Cardiac muscle cell (in vitro differentiated cells and primary cell): Measurements from ENCODE around the gene EPHB2. TPM values are rescaled to one million over a fixed set of nuclear protein-coding genes. Genes with fewer than 3 reads are reported as not detected.

ENCODE experiments used
- DNase-seq, 2 donors: peaks; one replicate each; pipeline versions ENCODE4 v3.0.0 to v3.0.0-alpha.2; 2010 to 2017; ENCODE audit warnings: low read depth in 1 of 2, low spot score in 1 of 2
- H3K27ac ChIP-seq: fragments of 200-600 bp; sonication (generic); 2 replicates; pipeline ENCODE4 v1.5.1; 2016
- H3K27me3 ChIP-seq: fragments of 200-600 bp; sonication (generic); 2 replicates; pipeline ENCODE4 v1.6.0; 2016; ENCODE audit warnings: control low read depth
- H3K36me3 ChIP-seq: fragments of 200-600 bp; sonication (generic); 2 replicates; pipeline ENCODE4 v1.5.1; 2016; ENCODE audit warnings: control low read depth
- H3K4me1 ChIP-seq: fragments of 200-600 bp; sonication (generic); 2 replicates; pipeline ENCODE4 v1.8.1; 2017; ENCODE audit warnings: low read depth, mild to moderate bottlenecking, mixed run types
- H3K4me3 ChIP-seq: fragments of 200-600 bp; sonication (generic); 2 replicates; pipeline ENCODE4 v1.5.1; 2016; ENCODE audit warnings: mild to moderate bottlenecking
- H3K9me3 ChIP-seq: fragments of 200-600 bp; sonication (generic); 2 replicates; pipeline ENCODE4 v1.5.1; 2017; ENCODE audit warnings: low read depth, mild to moderate bottlenecking, control low read depth
- polyA plus RNA-seq: library from polyadenylated mRNA; unstranded; fragments of >200 nt; fragmentation: Nextera tagmentation; extraction: Ambion mirVana; gene quantifications from 2 replicates; pipeline ENCODE4 v1.2.1, GENCODE V29; 2016
- total RNA-seq: library from RNA; depleted of rRNA; stranded (reverse); fragments of >200 nt; gene quantifications from 2 replicates; pipeline ENCODE4 v1.2.3, GENCODE V29; 2016
- TF ChIP-seq, protein P1 (sequence below): IDR thresholded peaks from 2 replicates; pipeline ENCODE4 v1.5.1; 2012; ENCODE audit warnings: low read depth, mild to moderate bottlenecking, low read length

The EPHB2 gene
- total and polyA plus RNA-seq, 2 experiments from 2014 or later = 38.8 to 96.3 TPM

DNA sequence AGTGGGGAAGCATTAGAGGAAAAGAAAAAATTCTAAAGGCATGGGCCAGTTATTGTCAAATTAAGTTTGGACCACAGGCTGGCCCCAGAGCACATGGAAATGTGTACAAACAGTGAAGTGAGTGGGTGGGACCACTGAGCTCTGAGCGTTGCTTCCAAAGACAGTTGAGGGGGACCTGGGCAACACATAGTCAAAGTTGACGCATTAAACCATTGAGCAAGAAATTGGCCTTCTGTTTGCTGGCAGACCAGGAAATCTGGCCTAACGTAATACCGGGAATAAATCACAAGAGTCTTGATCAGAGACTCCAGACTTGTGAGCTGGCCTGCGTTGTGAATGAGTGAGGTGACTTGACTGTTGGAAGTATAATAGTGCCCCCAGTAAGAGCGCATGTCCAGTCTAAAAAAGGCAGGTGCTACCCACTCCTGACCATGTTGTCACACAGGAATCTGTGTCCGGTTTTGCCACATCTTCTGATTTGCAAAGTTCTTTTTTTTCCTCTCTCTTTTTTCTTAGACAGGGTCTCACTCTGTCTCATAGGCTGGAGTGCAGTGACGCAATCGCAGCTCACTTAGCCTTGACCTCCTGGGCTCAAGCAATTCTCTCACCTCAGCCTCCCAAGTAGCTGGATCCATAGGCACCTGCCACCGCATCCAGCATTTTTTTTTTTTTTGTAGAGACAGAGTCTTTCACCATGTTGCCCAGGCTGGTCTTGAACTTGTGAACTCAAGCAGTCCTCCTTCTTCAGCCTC is 10.7 kb downstream of the EPHB2 start:
- TF ChIP-seq, protein P1, sequence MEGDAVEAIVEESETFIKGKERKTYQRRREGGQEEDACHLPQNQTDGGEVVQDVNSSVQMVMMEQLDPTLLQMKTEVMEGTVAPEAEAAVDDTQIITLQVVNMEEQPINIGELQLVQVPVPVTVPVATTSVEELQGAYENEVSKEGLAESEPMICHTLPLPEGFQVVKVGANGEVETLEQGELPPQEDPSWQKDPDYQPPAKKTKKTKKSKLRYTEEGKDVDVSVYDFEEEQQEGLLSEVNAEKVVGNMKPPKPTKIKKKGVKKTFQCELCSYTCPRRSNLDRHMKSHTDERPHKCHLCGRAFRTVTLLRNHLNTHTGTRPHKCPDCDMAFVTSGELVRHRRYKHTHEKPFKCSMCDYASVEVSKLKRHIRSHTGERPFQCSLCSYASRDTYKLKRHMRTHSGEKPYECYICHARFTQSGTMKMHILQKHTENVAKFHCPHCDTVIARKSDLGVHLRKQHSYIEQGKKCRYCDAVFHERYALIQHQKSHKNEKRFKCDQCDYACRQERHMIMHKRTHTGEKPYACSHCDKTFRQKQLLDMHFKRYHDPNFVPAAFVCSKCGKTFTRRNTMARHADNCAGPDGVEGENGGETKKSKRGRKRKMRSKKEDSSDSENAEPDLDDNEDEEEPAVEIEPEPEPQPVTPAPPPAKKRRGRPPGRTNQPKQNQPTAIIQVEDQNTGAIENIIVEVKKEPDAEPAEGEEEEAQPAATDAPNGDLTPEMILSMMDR = no peak

DNA sequence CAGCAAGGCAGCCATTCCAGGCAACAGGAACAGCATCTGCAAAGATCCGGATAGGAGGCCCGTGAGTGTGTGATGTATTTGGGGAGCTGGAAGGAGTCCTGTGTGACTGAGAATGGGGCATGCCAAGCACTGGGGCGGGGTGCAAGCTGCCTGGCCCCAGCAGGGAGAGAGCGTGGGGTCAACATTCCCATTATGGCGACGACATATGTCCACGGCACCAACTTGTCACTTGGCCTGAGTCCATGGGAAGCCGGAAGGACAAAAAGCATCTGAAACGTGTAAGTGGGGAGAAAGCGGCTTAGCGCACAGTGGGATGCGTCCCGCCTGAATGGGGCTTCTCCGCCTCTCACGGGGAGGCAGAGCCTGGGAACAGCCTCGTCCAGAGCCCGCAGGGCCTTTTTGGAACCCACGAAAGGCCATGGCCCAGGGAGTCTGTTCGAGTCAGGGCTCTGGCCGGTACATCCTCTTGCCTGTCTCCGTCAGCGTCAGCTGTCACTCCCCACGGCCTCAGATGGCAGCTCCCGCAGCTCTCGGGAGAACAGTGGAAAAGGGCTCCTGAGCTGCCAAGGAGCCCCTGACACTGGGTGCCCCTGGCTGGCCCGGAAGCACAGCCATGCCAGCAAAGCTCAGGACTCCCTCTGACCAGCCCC is 12.4 kb downstream of the EPHB2 start:
- no peak for DNase-seq
- Histone ChIP-seq H3K27ac (no peak overlapping the region), H3K36me3 (no peaks in the 10 kb centered on the region), H3K9me3 (no peaks in the 10 kb centered on the region), H3K27me3 (no peaks in the 10 kb centered on the region), H3K4me1 (peaks cover 19% of the 10 kb centered on the region), H3K4me3 (no peak overlapping the region)
- TF ChIP-seq, protein P1 = no peak

More for the DNA sequence above, 10.7 kb downstream of the EPHB2 start:
- Histone ChIP-seq H3K4me3 (no peak overlapping the region), H3K36me3 (no peaks in the 10 kb centered on the region), H3K9me3 (no peaks in the 10 kb centered on the region), H3K27me3 (no peaks in the 10 kb centered on the region), H3K27ac (no peak overlapping the region), H3K4me1 (peaks cover 23% of the 10 kb centered on the region)
- DNase-seq = no peak

DNA sequence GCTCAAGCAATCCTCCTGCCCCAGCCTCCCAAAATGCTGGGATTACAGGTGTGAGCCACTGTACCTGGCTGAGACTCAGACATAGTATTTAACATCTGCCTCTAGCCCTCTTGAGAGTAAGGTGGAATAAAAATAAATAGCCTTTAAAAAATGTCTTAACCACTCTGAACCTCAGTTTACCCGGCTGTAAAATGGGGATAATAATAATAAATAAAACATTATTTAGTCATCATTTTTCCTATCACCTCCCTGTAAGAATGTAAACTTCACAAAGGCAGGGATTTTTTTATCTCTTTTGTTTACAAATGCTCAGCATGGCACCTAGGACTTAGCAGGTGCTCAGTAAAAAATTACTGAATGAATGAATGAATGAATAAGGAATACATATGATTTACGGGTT is 17.2 kb downstream of the EPHB2 start:
- DNase-seq = no peak

DNA sequence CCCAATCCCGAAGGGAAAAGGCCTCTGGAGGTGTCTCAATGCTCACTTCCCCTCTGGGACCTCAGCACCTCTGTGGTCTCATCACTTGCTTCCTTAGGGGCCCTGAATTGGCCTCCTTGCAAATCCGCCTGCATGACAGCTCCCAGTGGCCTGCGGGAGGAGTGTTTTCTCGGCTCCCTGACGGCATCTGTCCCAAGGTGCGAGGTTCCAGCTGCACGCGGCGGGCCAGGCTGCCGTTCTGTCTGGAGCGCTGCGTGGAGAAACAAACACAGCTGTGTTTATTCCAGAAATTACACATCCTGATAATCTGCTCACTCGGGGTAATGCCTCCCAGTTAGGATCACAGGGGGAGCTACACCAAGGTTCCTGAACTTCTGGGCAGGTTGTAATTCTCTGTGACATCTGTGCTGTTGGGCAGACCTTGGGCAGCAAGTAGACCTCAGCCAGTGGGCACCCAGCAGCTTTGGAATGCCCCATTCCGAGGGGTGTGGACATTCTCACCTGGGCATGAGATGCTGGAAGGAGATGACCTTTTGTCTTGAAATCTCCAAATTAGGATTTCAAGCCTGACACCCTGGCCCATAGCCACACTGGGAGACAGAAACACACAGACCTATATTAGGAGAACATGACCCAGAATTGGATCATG is 18.2 kb downstream of the EPHB2 start:
- H3K4me3 ChIP-seq = no peak overlapping the region
- no peaks in the 10 kb centered on the region for H3K27me3 ChIP-seq
- no peaks in the 10 kb centered on the region for H3K36me3 ChIP-seq
- TF ChIP-seq, protein P1 = no peak
- no peak for DNase-seq
- no peaks in the 10 kb centered on the region for H3K4me1 ChIP-seq
- no peak overlapping the region for H3K27ac ChIP-seq
- no peaks in the 10 kb centered on the region for H3K9me3 ChIP-seq

More for the DNA sequence above, 17.2 kb downstream of the EPHB2 start:
- H3K4me1 ChIP-seq = peaks cover 10% of the 10 kb centered on the region
- no peaks in the 10 kb centered on the region for H3K9me3 ChIP-seq
- TF ChIP-seq, protein P1 = no peak
- H3K4me3 ChIP-seq = no peak overlapping the region
- no peaks in the 10 kb centered on the region for H3K27me3 ChIP-seq
- no peaks in the 10 kb centered on the region for H3K36me3 ChIP-seq
- H3K27ac ChIP-seq = no peak overlapping the region

DNA sequence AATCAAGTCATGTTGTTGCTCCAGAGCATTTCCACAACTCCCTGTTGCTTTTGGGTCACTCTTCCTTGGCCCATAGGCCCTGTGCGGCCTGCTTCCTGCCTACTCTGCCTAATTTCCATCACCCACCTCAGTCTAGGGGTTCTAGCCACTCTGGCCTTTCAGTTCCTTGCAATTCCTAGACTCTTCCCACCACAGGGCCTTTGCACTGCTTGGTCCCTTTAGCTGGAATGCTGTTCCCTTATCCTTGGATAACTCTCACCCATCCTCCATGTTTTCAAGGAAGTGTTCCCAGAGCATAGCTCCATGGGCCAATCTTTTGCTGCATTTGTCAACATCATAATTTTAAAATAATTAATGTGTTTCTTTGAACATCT is 18.7 kb downstream of the EPHB2 start:
- H3K4me1 ChIP-seq = no peaks in the 10 kb centered on the region
- no peak for DNase-seq
- no peaks in the 10 kb centered on the region for H3K27me3 ChIP-seq
- no peaks in the 10 kb centered on the region for H3K36me3 ChIP-seq
- H3K4me3 ChIP-seq = no peak overlapping the region
- TF ChIP-seq, protein P1 = no peak
- H3K27ac ChIP-seq = no peak overlapping the region
- no peaks in the 10 kb centered on the region for H3K9me3 ChIP-seq
